Activated naive CD8-positive, alpha-beta T cell treated with anti-CD3 and anti-CD28 coated beads, Interleukin-2, amount 50 U/mL, for 24 hours (primary cell): ENCODE data around the gene PELO.

ENCODE experiments used
- ATAC-seq: fragments of 150-1000 bp; cut with Tn5 transposase; one replicate; pipeline ENCODE4 v1.10.0; 2021
- DNase-seq: peaks from one replicate; pipeline ENCODE4 v3.0.0; 2021
- H3K27ac Mint-ChIP-seq: one replicate; pipeline ENCODE4 v1.8.0; 2021; ENCODE audit warnings: mild to moderate bottlenecking, mixed read lengths
- H3K27me3 Mint-ChIP-seq: one replicate; pipeline ENCODE4 v1.8.0; 2021; ENCODE audit warnings: mixed read lengths
- H3K36me3 Mint-ChIP-seq: one replicate; pipeline ENCODE4 v1.8.0; 2021; ENCODE audit warnings: low read depth, mixed read lengths
- H3K4me1 Mint-ChIP-seq: one replicate; pipeline ENCODE4 v1.8.0; 2021; ENCODE audit warnings: mixed read lengths
- H3K4me3 Mint-ChIP-seq: one replicate; pipeline ENCODE4 v1.8.0; 2021; ENCODE audit warnings: mild to moderate bottlenecking, moderate library complexity, mixed read lengths
- H3K9me3 Mint-ChIP-seq: one replicate; pipeline ENCODE4 v1.8.0; 2021; ENCODE audit warnings: mixed read lengths

Gene PELO

GRCh38 chr5:52784737-52785136 lies 3.0 kb upstream of the PELO start:
- no peaks in the 10 kb centered on the region for H3K9me3 Mint-ChIP-seq
- peaks cover 4% of the 10 kb centered on the region for H3K27me3 Mint-ChIP-seq
- ATAC-seq: no peak
- no peaks in the 10 kb centered on the region for H3K36me3 Mint-ChIP-seq
- no peak overlapping the region for H3K4me3 Mint-ChIP-seq
- no peak overlapping the region for H3K27ac Mint-ChIP-seq
- DNase-seq: no peak
- H3K4me1 Mint-ChIP-seq: peaks cover 36% of the 10 kb centered on the region

GRCh38 chr5:52786391-52786790 lies 1.3 kb upstream of the PELO start:
- Mint-ChIP-seq H3K4me1 (peaks cover 43% of the 10 kb centered on the region), H3K27ac (peak overlapping the region; percentile 19), H3K4me3 (no peak overlapping the region), H3K27me3 (peaks cover 5% of the 10 kb centered on the region), H3K9me3 (no peaks in the 10 kb centered on the region), H3K36me3 (no peaks in the 10 kb centered on the region)
- ATAC-seq (no peak), DNase-seq (no peak)

DNA sequence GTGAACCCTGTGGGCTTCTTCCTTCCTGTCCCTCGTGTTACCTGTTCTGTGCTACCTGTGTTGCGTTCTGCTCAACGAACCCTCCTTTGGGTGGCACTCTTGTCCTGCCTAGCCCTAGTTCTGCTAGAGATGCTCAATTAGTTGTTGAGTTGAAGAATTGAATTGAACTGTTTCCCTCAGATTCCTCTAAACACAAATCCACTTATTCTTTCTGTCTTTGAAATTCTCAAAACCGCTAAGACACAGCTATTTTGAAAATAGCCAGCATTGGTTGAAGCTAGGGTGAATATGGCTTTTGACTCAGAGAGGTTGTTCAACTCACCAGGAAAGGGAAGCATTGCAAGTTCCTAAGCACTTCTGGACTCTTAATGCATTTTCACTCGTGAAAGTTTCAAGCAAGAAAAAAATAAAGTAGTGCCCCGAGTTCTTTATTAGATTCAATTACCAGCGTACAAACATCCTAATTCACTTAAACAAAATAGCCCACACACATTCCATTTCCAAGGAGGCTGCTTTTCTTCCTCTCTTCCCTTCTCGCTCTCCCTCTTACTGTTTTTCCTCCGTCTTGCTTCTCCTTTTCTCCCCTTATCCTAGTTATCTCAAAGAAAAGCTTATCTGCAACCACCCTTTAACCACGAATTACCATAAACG lies 642 bp upstream of the PELO start:
- DNase-seq (no peak), ATAC-seq (no peak)
- H3K27ac Mint-ChIP-seq: peak overlapping the region; percentile 4
- H3K27me3 Mint-ChIP-seq: peaks cover 5% of the 10 kb centered on the region
- H3K9me3 Mint-ChIP-seq: no peaks in the 10 kb centered on the region
- H3K36me3 Mint-ChIP-seq: no peaks in the 10 kb centered on the region
- peak overlapping the region; percentile 87 for H3K4me3 Mint-ChIP-seq
- peaks cover 43% of the 10 kb centered on the region for H3K4me1 Mint-ChIP-seq

DNA sequence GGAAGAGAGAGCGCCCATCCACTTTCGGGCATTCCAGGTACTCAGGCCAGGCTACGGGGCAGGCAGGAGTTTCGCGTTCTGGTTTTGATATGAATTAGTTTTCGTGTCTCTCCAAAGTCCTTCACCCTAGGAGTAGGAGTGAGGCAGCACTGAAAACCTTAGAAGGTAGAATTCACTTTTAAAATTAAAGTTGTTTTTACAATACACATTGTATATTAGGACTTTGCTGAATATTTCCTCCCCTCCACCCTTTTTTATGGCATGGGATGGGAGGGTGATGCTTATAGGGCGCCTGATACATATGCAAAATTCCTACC lies 747 bp downstream of the PELO start:
- Mint-ChIP-seq H3K4me3 (peak overlapping the region; percentile 87), H3K27ac (no peak overlapping the region), H3K9me3 (no peaks in the 10 kb centered on the region), H3K27me3 (peaks cover 5% of the 10 kb centered on the region), H3K4me1 (peaks cover 38% of the 10 kb centered on the region), H3K36me3 (no peaks in the 10 kb centered on the region)
- DNase-seq: no peak
- ATAC-seq: no peak

DNA sequence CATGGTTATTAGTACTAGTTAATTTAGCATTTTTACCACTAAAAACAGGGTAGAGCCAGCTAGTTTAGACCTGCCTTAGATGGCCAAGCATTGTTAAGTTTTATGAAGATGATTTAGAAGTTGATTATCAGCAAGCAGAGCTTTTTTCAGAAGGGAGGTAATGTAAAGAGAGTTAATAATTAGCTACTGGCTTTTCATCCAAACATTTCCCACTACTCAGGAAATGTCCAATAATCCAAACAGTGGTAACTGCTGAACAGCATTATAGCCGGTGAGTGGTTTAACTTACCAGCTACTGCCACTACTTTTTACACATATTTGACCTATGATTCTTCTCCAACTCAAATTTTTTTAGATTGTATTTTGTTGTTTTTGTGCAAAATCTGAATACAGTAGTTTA lies 1.7 kb downstream of the PELO start:
- DNase-seq (no peak), ATAC-seq (no peak)
- H3K36me3 Mint-ChIP-seq: no peaks in the 10 kb centered on the region
- H3K27ac Mint-ChIP-seq: no peak overlapping the region
- H3K27me3 Mint-ChIP-seq: peaks cover 5% of the 10 kb centered on the region
- H3K9me3 Mint-ChIP-seq: no peaks in the 10 kb centered on the region
- peak overlapping the region; percentile 87 for H3K4me3 Mint-ChIP-seq
- H3K4me1 Mint-ChIP-seq: peaks cover 34% of the 10 kb centered on the region

GRCh38 chr5:52789851-52790250 lies 2.1 kb downstream of the PELO start:
- H3K9me3 Mint-ChIP-seq: no peaks in the 10 kb centered on the region
- H3K27me3 Mint-ChIP-seq: peaks cover 5% of the 10 kb centered on the region
- peak overlapping the region; percentile 87 for H3K4me3 Mint-ChIP-seq
- no peak overlapping the region for H3K27ac Mint-ChIP-seq
- H3K36me3 Mint-ChIP-seq: peaks cover 1% of the 10 kb centered on the region
- DNase-seq (no peak), ATAC-seq (no peak)
- peaks cover 34% of the 10 kb centered on the region for H3K4me1 Mint-ChIP-seq

GRCh38 chr5:52791366-52791765 lies 3.6 kb downstream of the PELO start:
- H3K27ac Mint-ChIP-seq: no peak overlapping the region
- ATAC-seq (no peak), DNase-seq (no peak)
- H3K27me3 Mint-ChIP-seq: peaks cover 4% of the 10 kb centered on the region
- H3K9me3 Mint-ChIP-seq: no peaks in the 10 kb centered on the region
- peaks cover 1% of the 10 kb centered on the region for H3K36me3 Mint-ChIP-seq
- peaks cover 30% of the 10 kb centered on the region for H3K4me1 Mint-ChIP-seq
- no peak overlapping the region for H3K4me3 Mint-ChIP-seq

DNA sequence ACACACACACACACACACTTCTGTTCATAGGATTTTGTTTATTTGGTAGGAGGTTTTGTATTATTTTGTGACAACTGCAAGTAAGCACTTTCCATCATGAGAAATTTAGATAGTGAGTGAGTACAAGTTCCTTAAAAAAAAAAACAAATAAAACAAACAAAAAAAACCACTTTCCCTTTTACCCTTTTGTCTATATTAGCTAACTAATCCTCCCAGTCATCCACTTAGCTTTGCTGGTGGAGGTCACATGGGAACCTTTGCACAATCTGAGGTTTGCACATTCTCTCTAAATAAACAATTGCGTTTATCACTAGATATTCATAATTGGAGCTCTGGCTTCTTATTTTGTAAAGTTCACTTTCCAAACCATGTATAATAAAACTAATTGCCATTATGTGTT lies 6.8 kb downstream of the PELO start:
- Mint-ChIP-seq H3K27ac (no peak overlapping the region), H3K27me3 (peaks cover 1% of the 10 kb centered on the region), H3K36me3 (peaks cover 1% of the 10 kb centered on the region), H3K4me1 (peaks cover 33% of the 10 kb centered on the region), H3K9me3 (no peaks in the 10 kb centered on the region), H3K4me3 (no peak overlapping the region)
- DNase-seq (no peak), ATAC-seq (no peak)

DNA sequence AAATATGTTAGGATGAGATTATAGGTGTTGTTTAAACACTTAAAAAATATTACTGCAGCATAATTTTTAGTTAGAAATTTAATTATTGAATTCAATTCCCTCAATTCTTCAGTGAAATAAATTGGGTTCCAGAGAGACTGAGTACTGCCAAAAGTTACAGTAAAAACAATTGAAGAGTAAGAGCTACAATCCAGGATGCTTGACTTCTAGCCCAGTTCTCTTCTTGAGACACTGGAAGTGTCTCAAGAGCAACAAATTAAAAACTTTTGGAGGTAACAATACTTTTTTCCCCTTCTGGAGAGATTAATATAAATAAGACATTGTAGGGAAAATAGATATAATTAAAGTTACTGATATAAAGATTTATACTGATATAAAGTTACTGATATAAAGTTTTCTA lies 8.3 kb downstream of the PELO start:
- no peak overlapping the region for H3K27ac Mint-ChIP-seq
- H3K27me3 Mint-ChIP-seq: peaks cover 2% of the 10 kb centered on the region
- ATAC-seq (no peak), DNase-seq (no peak)
- peaks cover 36% of the 10 kb centered on the region for H3K4me1 Mint-ChIP-seq
- H3K36me3 Mint-ChIP-seq: peaks cover 16% of the 10 kb centered on the region
- no peak overlapping the region for H3K4me3 Mint-ChIP-seq
- no peaks in the 10 kb centered on the region for H3K9me3 Mint-ChIP-seq

GRCh38 chr5:52796516-52797103 lies 8.9 kb downstream of the PELO start:
- peaks cover 2% of the 10 kb centered on the region for H3K27me3 Mint-ChIP-seq
- no peak overlapping the region for H3K4me3 Mint-ChIP-seq
- H3K36me3 Mint-ChIP-seq: peaks cover 21% of the 10 kb centered on the region
- peaks cover 41% of the 10 kb centered on the region for H3K4me1 Mint-ChIP-seq
- H3K27ac Mint-ChIP-seq: no peak overlapping the region
- DNase-seq (no peak), ATAC-seq (no peak)
- H3K9me3 Mint-ChIP-seq: no peaks in the 10 kb centered on the region

GRCh38 chr5:52798938-52799337 lies 11.2 kb downstream of the PELO start:
- H3K36me3 Mint-ChIP-seq: peaks cover 37% of the 10 kb centered on the region
- peaks cover 2% of the 10 kb centered on the region for H3K27me3 Mint-ChIP-seq
- H3K4me3 Mint-ChIP-seq: peak overlapping the region; percentile 94
- no peak for DNase-seq
- H3K4me1 Mint-ChIP-seq: peaks cover 61% of the 10 kb centered on the region
- no peaks in the 10 kb centered on the region for H3K9me3 Mint-ChIP-seq
- no peak for ATAC-seq
- no peak overlapping the region for H3K27ac Mint-ChIP-seq

DNA sequence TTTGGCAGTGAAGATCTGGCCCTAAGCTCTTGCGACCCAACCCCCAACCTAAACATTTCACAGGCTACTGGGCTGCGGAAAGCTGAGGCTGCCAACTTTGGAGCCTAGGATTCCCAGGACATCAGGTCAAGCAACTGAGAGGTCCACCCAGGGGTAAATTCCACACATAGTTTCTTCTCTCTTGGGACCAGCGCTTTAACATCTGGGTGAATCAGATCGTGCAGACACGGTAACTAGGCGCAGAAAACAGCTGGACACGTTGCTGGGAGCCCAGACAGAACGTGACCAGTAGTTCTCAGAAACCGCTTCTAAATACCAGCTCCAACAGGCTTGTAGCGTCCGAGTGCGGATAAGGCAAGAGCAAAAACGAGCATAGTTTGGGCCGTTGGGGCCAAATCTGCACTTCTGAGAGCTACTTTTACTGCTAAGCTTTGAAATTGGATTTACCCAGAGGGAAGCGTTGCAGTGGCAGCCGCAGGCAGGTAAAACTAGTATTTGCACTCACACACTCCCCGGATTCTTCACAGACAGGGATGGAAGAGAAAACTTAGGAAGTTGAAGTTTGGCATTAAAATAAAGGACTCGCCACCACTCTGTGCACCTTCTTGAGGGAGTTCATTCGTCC lies 11.8 kb downstream of the PELO start:
- peaks cover 66% of the 10 kb centered on the region for H3K4me1 Mint-ChIP-seq
- ATAC-seq: peak; percentile 9

GRCh38 chr5:52799983-52800393 lies 12.3 kb downstream of the PELO start:
- Mint-ChIP-seq H3K9me3 (no peaks in the 10 kb centered on the region), H3K4me1 (peaks cover 70% of the 10 kb centered on the region)

More for the DNA sequence above, 11.8 kb downstream of the PELO start:
- Mint-ChIP-seq H3K27ac (peak overlapping the region; percentile 98), H3K36me3 (peaks cover 41% of the 10 kb centered on the region), H3K27me3 (peaks cover 2% of the 10 kb centered on the region), H3K9me3 (no peaks in the 10 kb centered on the region), H3K4me3 (peak overlapping the region; percentile 94)
- peak; percentile 28 for DNase-seq

GRCh38 chr5:52800394-52801213 lies 12.9 kb downstream of the PELO start:
- Mint-ChIP-seq H3K9me3 (no peaks in the 10 kb centered on the region), H3K27ac (peak overlapping the region; percentile 98), H3K36me3 (peaks cover 49% of the 10 kb centered on the region), H3K4me3 (peak overlapping the region; percentile 94), H3K4me1 (peaks cover 75% of the 10 kb centered on the region), H3K27me3 (peaks cover 2% of the 10 kb centered on the region)
- DNase-seq (peak; percentile 62), ATAC-seq (peak; percentile 75)

More at GRCh38 chr5:52799983-52800393, 12.3 kb downstream of the PELO start:
- peaks cover 2% of the 10 kb centered on the region for H3K27me3 Mint-ChIP-seq
- peak; percentile 97 for DNase-seq
- peak; percentile 89 for ATAC-seq
- peak overlapping the region; percentile 94 for H3K4me3 Mint-ChIP-seq
- H3K36me3 Mint-ChIP-seq: peaks cover 44% of the 10 kb centered on the region
- H3K27ac Mint-ChIP-seq: peak overlapping the region; percentile 98
